H1 (cell line): ENCODE results near the gene PPFIBP2. TPM values are rescaled to one million over a fixed set of nuclear protein-coding genes. Genes with fewer than 3 reads are reported as not detected.

Source experiments
- CTCF ChIA-PET: fragments of 300-600 bp; sonication (Branson Sonifier 250); formaldehyde crosslinking; loops from one replicate; lab custom pipeline; 2021; ENCODE audit not compliant: partially characterized antibody; lab: Charles Lee
- POLR2A ChIA-PET: fragments of 300-600 bp; sonication (Branson Sonifier 250); formaldehyde crosslinking; loops from one replicate; lab custom pipeline; 2021; ENCODE audit warnings: inconsistent platforms; ENCODE audit not compliant: partially characterized antibody; lab: Charles Lee
- DNase-seq, 2 experiments: peaks; one replicate each; pipeline versions ENCODE4 v3.0.0 to v3.0.0-alpha.2; 2010 to 2022; ENCODE audit warnings: low spot score in 2 of 2, low read depth in 1 of 2, mixed read lengths in 1 of 2
- FAIRE-seq: peaks from 2 replicates; lab custom pipeline; 2011; peaks lifted over from hg19 to GRCh38; lab: Jason Lieb, UNC
- H2AFZ ChIP-seq: 2 replicates; pipeline ENCODE4 v1.8.1; 2012; ENCODE audit warnings: low read length, inconsistent platforms
- H2AK5ac ChIP-seq: 2 replicates; pipeline ENCODE4 v1.6.1; 2013; ENCODE audit warnings: low read depth, low read length
- H2BK120ac ChIP-seq: replicated peaks from 2 replicates; pipeline ENCODE3; 2013; ENCODE audit warnings: low read depth, low read length, inconsistent platforms
- H2BK12ac ChIP-seq: 2 replicates; pipeline ENCODE4 v1.6.1; 2013; ENCODE audit warnings: low read depth, low read length
- H2BK15ac ChIP-seq: 2 replicates; pipeline ENCODE4 v1.6.1; 2013; ENCODE audit warnings: low read length
- H2BK20ac ChIP-seq: 2 replicates; pipeline ENCODE4 v1.6.1; 2013; ENCODE audit warnings: low read length
- H2BK5ac ChIP-seq: 2 replicates; pipeline ENCODE4 v1.6.1; 2013; ENCODE audit warnings: low read depth, low read length
- H3K14ac ChIP-seq: 2 replicates; pipeline ENCODE4 v1.6.1; 2013; ENCODE audit warnings: inconsistent platforms; ENCODE audit not compliant: insufficient read length
- H3K18ac ChIP-seq: 2 replicates; pipeline ENCODE4 v1.6.1; 2013; ENCODE audit warnings: low read length; ENCODE audit errors: extremely low read depth
- H3K23ac ChIP-seq: 2 replicates; pipeline ENCODE4 v1.6.1; 2013; ENCODE audit warnings: inconsistent platforms; ENCODE audit not compliant: insufficient read length
- H3K23me2 ChIP-seq: 2 replicates; pipeline ENCODE4 v1.6.1; 2013; ENCODE audit warnings: low read depth, low read length
- H3K27ac ChIP-seq: 2 replicates; pipeline ENCODE4 v1.6.1; 2011; ENCODE audit warnings: low read depth, low read length, inconsistent platforms
- H3K27me3 ChIP-seq, 4 experiments: replicated peaks in 1 of 4; 1 replicate in 1 of 4; 2 replicates in 3 of 4; pipeline versions ENCODE4 v1.6.1 to v1.8.1; 2011 to 2013; ENCODE audit warnings: low read length in 3 of 4, mild to moderate bottlenecking in 3 of 4, inconsistent platforms in 2 of 4, mixed read lengths in 2 of 4, moderate library complexity in 1 of 4; ENCODE audit not compliant: control insufficient read depth in 3 of 4, insufficient read depth in 3 of 4; ENCODE audit errors: extremely low read depth in 1 of 4
- H3K36me3 ChIP-seq, 4 experiments: 2 replicates each; pipeline versions ENCODE4 v1.6.1 to v1.8.1; 2011 to 2013; ENCODE audit warnings: mild to moderate bottlenecking in 4 of 4, low read length in 3 of 4, moderate library complexity in 2 of 4, control low read depth in 1 of 4, inconsistent platforms in 1 of 4; ENCODE audit not compliant: insufficient read depth in 4 of 4, control insufficient read depth in 2 of 4
- H3K4ac ChIP-seq: replicated peaks from 2 replicates; pipeline ENCODE3; 2013; ENCODE audit warnings: low read length, low read depth, mixed read lengths, inconsistent platforms; ENCODE audit not compliant: insufficient read length
- H3K4me1 ChIP-seq, 4 experiments: replicated peaks in 1 of 4; 1 replicate in 1 of 4; 2 replicates in 3 of 4; pipeline versions ENCODE4 v1.6.1 to v1.8.1; 2011 to 2013; ENCODE audit warnings: low read length in 3 of 4, inconsistent platforms in 2 of 4, mixed read lengths in 1 of 4; ENCODE audit not compliant: insufficient read depth in 4 of 4, control insufficient read depth in 3 of 4
- H3K4me2 ChIP-seq, 2 experiments: 2 replicates each; pipeline versions ENCODE4 v1.6.1 to v1.8.1; 2011 to 2013; ENCODE audit warnings: low read depth in 2 of 2, low read length in 2 of 2, control low read depth in 1 of 2, inconsistent platforms in 1 of 2, mild to moderate bottlenecking in 1 of 2; ENCODE audit not compliant: insufficient read depth in 1 of 2
- H3K4me3 ChIP-seq, 4 experiments: fragments of 200-600, 300-600 bp in 1 of 4; sonication (generic), shearing (Covaris generic), sonication (Bioruptor Twin) in 1 of 4; 2 replicates each; pipeline versions ENCODE4 v1.5.1 to v1.8.1; 2011 to 2016; ENCODE audit warnings: low read length in 4 of 4, low read depth in 3 of 4, control low read depth in 2 of 4, inconsistent platforms in 2 of 4, mild to moderate bottlenecking in 2 of 4, mixed read lengths in 1 of 4, moderate library complexity in 1 of 4; ENCODE audit not compliant: insufficient read depth in 2 of 4; ENCODE audit errors: extremely low read depth in 1 of 4
- H3K56ac ChIP-seq: replicated peaks from 2 replicates; pipeline ENCODE3; 2013; ENCODE audit warnings: low read depth, mild to moderate bottlenecking, mixed read lengths, low read length, inconsistent platforms; ENCODE audit not compliant: insufficient read length
- H3K79me1 ChIP-seq: 2 replicates; pipeline ENCODE4 v1.6.1; 2013; ENCODE audit warnings: low read depth, low read length, control low read depth
- H3K79me2 ChIP-seq, 2 experiments: 2 replicates each; pipeline versions ENCODE4 v1.6.1 to v1.8.1; 2012 to 2013; ENCODE audit warnings: low read length in 2 of 2, mild to moderate bottlenecking in 2 of 2, inconsistent platforms in 1 of 2; ENCODE audit not compliant: insufficient read depth in 2 of 2, control insufficient read depth in 1 of 2
- H3K9ac ChIP-seq, 4 experiments: replicated peaks in 1 of 4; 1 replicate in 1 of 4; 2 replicates in 3 of 4; pipeline versions ENCODE4 v1.6.1 to v1.8.1; 2011 to 2013; ENCODE audit warnings: low read depth in 3 of 4, low read length in 3 of 4, control low read depth in 2 of 4, mild to moderate bottlenecking in 2 of 4, moderate library complexity in 2 of 4, inconsistent platforms in 1 of 4; ENCODE audit errors: extremely low read depth in 1 of 4
- H3K9me3 ChIP-seq, 2 experiments: 2 replicates each; pipeline versions ENCODE4 v1.6.1 to v1.8.1; 2012 to 2013; ENCODE audit warnings: mild to moderate bottlenecking in 2 of 2, moderate library complexity in 2 of 2, control low read depth in 1 of 2, inconsistent platforms in 1 of 2, low read depth in 1 of 2, low read length in 1 of 2, mixed read lengths in 1 of 2; ENCODE audit not compliant: insufficient read depth in 2 of 2
- H4K20me1 ChIP-seq, 2 experiments: replicated peaks in 1 of 2; 2 replicates each; pipeline versions ENCODE3 to v1.8.1; 2011 to 2013; ENCODE audit warnings: inconsistent platforms in 2 of 2, low read length in 2 of 2, mild to moderate bottlenecking in 1 of 2; ENCODE audit not compliant: insufficient read depth in 2 of 2, control insufficient read depth in 1 of 2
- H4K5ac ChIP-seq: 2 replicates; pipeline ENCODE4 v1.6.1; 2013; ENCODE audit warnings: low read length, low read depth, mixed read lengths, inconsistent platforms; ENCODE audit not compliant: insufficient read length
- H4K8ac ChIP-seq: 2 replicates; pipeline ENCODE4 v1.8.0; 2013; ENCODE audit warnings: mild to moderate bottlenecking, moderate library complexity, low read length, inconsistent platforms; ENCODE audit not compliant: insufficient read depth; ENCODE audit errors: extremely low read depth
- H4K91ac ChIP-seq: replicated peaks from 2 replicates; pipeline ENCODE3; 2013; ENCODE audit warnings: low read length, mixed read lengths, inconsistent platforms; ENCODE audit not compliant: insufficient read length
- EP300 ChIP-seq, 2 experiments: IDR thresholded peaks; 1 replicate in 1 of 2; 2 replicates in 1 of 2; pipeline ENCODE4 v1.6.1; 2011 to 2012; ENCODE audit warnings: low read depth in 2 of 2, low read length in 2 of 2, mild to moderate bottlenecking in 2 of 2, borderline replicate concordance in 1 of 2, inconsistent platforms in 1 of 2, moderate library complexity in 1 of 2
- GTF2F1 ChIP-seq: IDR thresholded peaks from 2 replicates; pipeline ENCODE4 v1.6.1; 2012; ENCODE audit warnings: low read depth, low read length, improper control_type of control experiment, borderline replicate concordance
- HDAC2 ChIP-seq, 2 experiments: fragments of 300-600 bp in 1 of 2; sonication (generic) in 1 of 2; IDR thresholded peaks; 2 replicates each; pipeline ENCODE4 v1.6.1; 2011 to 2012; ENCODE audit warnings: low read depth in 2 of 2, low read length in 2 of 2, mild to moderate bottlenecking in 2 of 2, moderate library complexity in 2 of 2, borderline replicate concordance in 1 of 2, inconsistent platforms in 1 of 2
- KDM1A ChIP-seq: fragments of 200-600, 300-600 bp; sonication (generic); IDR thresholded peaks from 2 replicates; pipeline ENCODE4 v1.7.1; 2016; ENCODE audit warnings: mild to moderate bottlenecking, low read length, borderline replicate concordance
- KDM4A ChIP-seq: IDR thresholded peaks from one replicate; pipeline ENCODE4 v1.7.1; 2012; ENCODE audit warnings: low read depth, mild to moderate bottlenecking, moderate library complexity, low read length, inconsistent platforms; ENCODE audit not compliant: severe bottlenecking
- ZNF274 ChIP-seq: IDR thresholded peaks from 2 replicates; pipeline ENCODE4 v1.7.0; 2012; ENCODE audit warnings: low read length, borderline replicate concordance; ENCODE audit errors: extremely low read depth
- WGBS, 2 experiments: shearing (Covaris generic) in 1 of 2; methylation state at CpG; one replicate each; pipeline versions ENCODE4 v1.1.6 to v1.1.7; 2013 to 2015; ENCODE audit warnings: low lambda C conversion rate in 2 of 2, mixed read lengths in 2 of 2, inconsistent platforms in 1 of 2, low coverage in 1 of 2, missing lambda C conversion rate in 1 of 2; ENCODE audit not compliant: insufficient replicate concordance in 2 of 2, insufficient coverage in 1 of 2, insufficient read length in 1 of 2; ENCODE audit errors: extremely low coverage in 1 of 2, missing lambda C conversion rate in 1 of 2; 5-methylcytosine and 5-hydroxymethylcytosine counted together
- polyA plus RNA-seq, 7 experiments: library from polyadenylated mRNA; depleted of rRNA in 3 of 7; stranded (reverse) in 5 of 7; unstranded in 2 of 7; fragments of >200 nt in 5 of 7; fragments of 200-250 nt in 2 of 7; gene quantifications; 1 replicate in 5 of 7; 2 replicates in 1 of 7; 4 replicates in 1 of 7; pipeline versions ENCODE4 v1.2.1 to v1.2.3, GENCODE V29; 2011 to 2013; ENCODE audit warnings: missing spikeins in 2 of 7, mixed read lengths in 2 of 7
- total RNA-seq: library from RNA; stranded (reverse); fragmentation: NEBNext Ultra II Directional; extraction: Animal tissue kit (Norgen Biotek cat#: 25700); gene quantifications from 2 replicates; pipeline ENCODE4 v1.2.1, GENCODE V29; 2021
- TF ChIP-seq, protein P1 (sequence below): IDR thresholded peaks from 2 replicates; pipeline ENCODE4 v1.6.1; 2012; ENCODE audit warnings: inconsistent platforms

Gene PPFIBP2
- total and polyA plus RNA-seq, 2 of the 8 experiments (the other 6 are each of a cell fraction or from before 2014, with no cell fraction given) = 5.5 to 9.8 TPM

GRCh38 chr11:7563281-7563680 is 49.5 kb downstream of the PPFIBP2 start:
- Histone ChIP-seq H2BK5ac (no peak overlapping the region), H3K56ac (no peak overlapping the region), H3K4ac (no peak overlapping the region), H3K18ac (no peak overlapping the region), H3K9me3 (no peaks in the 10 kb centered on the region), H4K5ac (no peak overlapping the region), H2BK12ac (no peak overlapping the region), H4K8ac (no peak overlapping the region), H4K20me1 (no peaks in the 10 kb centered on the region), H3K4me1 (peaks cover 0 to 3% (median 0%) of the 10 kb centered on the region in 4 experiments; a peak in 2 of 7 replicates), H3K27ac (no peak overlapping the region), H3K9ac (no peak overlapping the region), H3K79me2 (no peaks in the 10 kb centered on the region), H3K79me1 (no peaks in the 10 kb centered on the region), H3K4me2 (no peak overlapping the region), H4K91ac (no peak overlapping the region), H3K27me3 (no peaks in the 10 kb centered on the region), H2AK5ac (no peak overlapping the region), H2AFZ (no peak overlapping the region), H2BK15ac (no peak overlapping the region), H3K14ac (no peak overlapping the region), H3K36me3 (no peaks in the 10 kb centered on the region), H2BK20ac (no peak overlapping the region), H2BK120ac (no peak overlapping the region), H3K4me3 (no peak overlapping the region), H3K23ac (no peak overlapping the region), H3K23me2 (no peaks in the 10 kb centered on the region)
- CTCF ChIA-PET = interaction anchor here (1.5 to 1.6 kb wide), 2 partner anchors 13 to 90 kb away, joined by 4 to 5 read pairs; no protein-coding TSS in a partner anchor
- FAIRE-seq (no peak), DNase-seq (no peak)
- 78% methylated on average over 2 of the region's 2 CpGs; no CpG with 5 or more reads in 1 of the 2 experiments for WGBS, 2 experiments
- POLR2A ChIA-PET = no interaction called here
- no peak for TF ChIP-seq KDM4A
- TF ChIP-seq ZNF274 = no peak
- no peak for TF ChIP-seq KDM1A
- no peak for TF ChIP-seq GTF2F1
- no peak for TF ChIP-seq EP300 (IDR thresholded peaks at IDR 0.05; ENCODE audit: borderline replicate concordance in 1 of 2, low read depth in 2 of 2, low read length in 2 of 2)
- TF ChIP-seq, protein P1, sequence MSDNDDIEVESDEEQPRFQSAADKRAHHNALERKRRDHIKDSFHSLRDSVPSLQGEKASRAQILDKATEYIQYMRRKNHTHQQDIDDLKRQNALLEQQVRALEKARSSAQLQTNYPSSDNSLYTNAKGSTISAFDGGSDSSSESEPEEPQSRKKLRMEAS = no peak
- TF ChIP-seq HDAC2 (IDR thresholded peaks at IDR 0.05; ENCODE audit: borderline replicate concordance in 1 of 2, low read depth in 2 of 2, low read length in 2 of 2) = no peak
